D721Med (cell line): ENCODE data around the gene AREG.

Source experiments
- DNase-seq: peaks from one replicate; pipeline ENCODE4 v3.0.0; 2011; ENCODE audit warnings: low spot score; ENCODE audit not compliant: insufficient read length
- FAIRE-seq: peaks from 2 replicates; lab custom pipeline; 2011; peaks lifted over from hg19 to GRCh38; lab: Jason Lieb, UNC
- TF ChIP-seq, protein P1 (sequence below): IDR thresholded peaks from 2 replicates; pipeline ENCODE4 v1.5.1; 2012; ENCODE audit warnings: mild to moderate bottlenecking, control low read depth; ENCODE audit not compliant: insufficient read depth; ENCODE audit errors: missing control alignments

AREG gene

DNA sequence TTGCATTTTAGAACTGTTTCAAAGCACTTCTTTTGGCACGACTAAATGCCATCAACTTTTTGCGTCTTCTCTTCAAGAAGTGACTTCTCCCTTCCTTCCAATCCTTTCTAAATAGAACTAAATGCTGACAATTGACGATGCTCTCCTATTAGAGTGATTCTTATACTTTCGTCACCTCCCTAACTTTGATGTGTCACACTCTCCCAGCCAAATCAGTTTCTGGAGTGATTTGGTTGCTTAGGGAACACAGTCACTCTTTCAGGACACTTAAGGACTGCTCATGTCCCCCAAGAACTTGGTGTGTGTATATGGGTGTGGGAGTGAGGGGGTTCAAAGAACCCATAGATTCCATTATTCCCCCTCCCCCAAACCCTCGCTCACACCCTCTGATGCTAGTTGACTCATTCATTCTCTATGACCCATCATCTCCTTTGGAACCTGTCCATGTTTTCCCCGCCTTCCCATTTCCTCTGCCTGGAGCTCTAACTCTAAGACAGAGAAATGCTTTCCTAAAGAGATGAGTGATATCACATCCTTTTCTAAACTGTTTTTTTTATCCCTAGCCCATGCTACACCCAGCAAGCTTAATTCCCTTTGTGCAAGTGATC is 26.8 kb upstream of the AREG start:
- TF ChIP-seq, protein P1, sequence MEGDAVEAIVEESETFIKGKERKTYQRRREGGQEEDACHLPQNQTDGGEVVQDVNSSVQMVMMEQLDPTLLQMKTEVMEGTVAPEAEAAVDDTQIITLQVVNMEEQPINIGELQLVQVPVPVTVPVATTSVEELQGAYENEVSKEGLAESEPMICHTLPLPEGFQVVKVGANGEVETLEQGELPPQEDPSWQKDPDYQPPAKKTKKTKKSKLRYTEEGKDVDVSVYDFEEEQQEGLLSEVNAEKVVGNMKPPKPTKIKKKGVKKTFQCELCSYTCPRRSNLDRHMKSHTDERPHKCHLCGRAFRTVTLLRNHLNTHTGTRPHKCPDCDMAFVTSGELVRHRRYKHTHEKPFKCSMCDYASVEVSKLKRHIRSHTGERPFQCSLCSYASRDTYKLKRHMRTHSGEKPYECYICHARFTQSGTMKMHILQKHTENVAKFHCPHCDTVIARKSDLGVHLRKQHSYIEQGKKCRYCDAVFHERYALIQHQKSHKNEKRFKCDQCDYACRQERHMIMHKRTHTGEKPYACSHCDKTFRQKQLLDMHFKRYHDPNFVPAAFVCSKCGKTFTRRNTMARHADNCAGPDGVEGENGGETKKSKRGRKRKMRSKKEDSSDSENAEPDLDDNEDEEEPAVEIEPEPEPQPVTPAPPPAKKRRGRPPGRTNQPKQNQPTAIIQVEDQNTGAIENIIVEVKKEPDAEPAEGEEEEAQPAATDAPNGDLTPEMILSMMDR: no peak
- DNase-seq: no peak

DNA sequence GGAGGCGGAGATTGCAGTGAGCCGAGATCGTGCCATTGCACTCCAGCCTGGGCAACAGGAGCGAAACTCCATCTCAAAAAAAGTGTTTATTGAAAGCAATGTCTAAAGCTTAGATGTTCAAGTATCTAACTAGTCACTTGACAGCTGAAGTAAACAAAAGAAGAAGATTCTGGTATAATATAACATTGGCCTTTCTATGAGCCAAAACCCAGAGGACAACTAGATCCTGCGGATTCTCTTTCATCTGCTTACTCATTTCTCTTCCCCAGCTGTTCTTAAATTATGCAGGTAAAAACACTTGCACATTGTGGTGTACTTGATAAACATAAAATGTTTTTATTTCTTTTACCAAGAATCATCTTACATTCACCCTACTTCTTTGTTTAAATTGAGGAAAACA is 24.1 kb upstream of the AREG start:
- no peak for DNase-seq
- no peak for FAIRE-seq
- TF ChIP-seq, protein P1: no peak

More for the DNA sequence above, 26.8 kb upstream of the AREG start:
- FAIRE-seq: no peak

DNA sequence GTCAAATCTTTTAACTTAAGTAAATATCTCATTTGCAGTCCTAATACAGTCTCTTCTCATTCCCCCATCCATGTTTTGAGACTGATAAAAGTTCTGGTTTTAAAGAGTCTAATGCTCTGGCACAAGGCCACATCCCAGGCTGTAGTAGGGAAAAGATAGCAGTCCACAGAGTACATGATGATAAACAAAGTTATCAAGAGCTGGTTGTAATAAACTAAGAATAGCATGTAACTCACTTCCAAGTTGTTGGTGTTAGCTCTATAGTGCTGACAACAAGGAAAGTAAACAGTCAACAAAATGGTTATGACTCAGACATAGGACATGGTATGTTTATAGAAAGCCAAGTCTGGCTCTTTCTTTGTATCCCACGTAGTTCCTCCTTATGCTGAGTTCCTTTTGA is 21.8 kb upstream of the AREG start:
- no peak for FAIRE-seq
- DNase-seq: no peak
- TF ChIP-seq, protein P1: no peak

DNA sequence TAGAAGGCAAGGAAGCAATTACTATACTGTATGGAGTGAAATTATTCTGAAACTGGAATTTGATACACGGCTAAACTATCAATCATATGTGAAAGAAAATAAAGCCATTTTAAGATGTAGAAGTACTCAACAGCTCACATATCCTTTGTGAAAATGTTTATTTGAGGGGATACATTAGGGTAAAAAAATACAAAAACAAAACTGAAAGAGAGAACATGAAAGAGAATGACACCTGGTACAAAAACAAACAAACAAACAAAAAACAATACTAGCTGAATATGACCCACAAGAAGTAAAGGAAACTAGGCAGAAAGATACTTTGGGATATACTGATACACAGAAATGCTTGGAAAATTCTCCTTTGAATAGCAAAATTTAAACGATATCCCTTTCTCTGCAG is 20.8 kb upstream of the AREG start:
- TF ChIP-seq, protein P1: no peak
- FAIRE-seq (no peak), DNase-seq (no peak)

DNA sequence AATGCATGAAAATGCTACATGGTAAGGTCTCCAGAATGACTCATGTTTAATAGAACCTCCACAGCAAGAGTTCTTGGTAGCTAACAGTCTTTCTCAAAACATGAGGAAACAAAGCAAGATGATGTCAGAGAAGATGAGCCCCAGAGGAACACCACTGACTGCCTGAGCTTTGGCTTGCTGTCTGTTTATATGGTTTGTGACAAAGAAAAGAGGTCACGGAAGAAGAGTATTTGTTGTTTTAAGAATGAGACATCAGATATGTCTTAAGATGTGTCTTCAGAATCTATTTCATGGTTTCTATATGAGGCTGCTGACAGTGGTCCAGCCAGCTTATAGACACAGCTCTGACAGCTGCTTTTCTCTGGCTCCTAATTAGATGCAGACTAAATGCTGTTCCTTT is 18.8 kb upstream of the AREG start:
- DNase-seq (no peak), FAIRE-seq (no peak)
- TF ChIP-seq, protein P1: no peak

DNA sequence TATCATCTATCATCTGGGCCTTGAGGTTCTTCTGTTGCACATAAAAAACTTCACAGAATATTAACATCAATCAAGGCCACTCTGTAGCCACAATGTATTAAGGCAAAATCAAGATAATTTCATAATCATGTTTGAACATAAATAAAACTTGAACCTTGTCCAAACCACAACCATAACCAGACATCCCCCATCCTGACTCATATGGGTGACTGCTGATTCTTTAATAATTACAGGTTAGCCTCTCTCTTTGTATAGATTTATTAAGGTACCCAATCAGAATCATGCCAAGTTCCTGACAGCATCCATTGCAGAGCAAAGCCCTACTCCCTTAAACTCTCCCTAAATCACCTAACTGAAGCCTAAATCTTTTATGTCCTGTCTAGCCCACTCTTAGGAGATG is 16.7 kb upstream of the AREG start:
- DNase-seq (no peak), FAIRE-seq (no peak)
- TF ChIP-seq, protein P1: no peak

DNA sequence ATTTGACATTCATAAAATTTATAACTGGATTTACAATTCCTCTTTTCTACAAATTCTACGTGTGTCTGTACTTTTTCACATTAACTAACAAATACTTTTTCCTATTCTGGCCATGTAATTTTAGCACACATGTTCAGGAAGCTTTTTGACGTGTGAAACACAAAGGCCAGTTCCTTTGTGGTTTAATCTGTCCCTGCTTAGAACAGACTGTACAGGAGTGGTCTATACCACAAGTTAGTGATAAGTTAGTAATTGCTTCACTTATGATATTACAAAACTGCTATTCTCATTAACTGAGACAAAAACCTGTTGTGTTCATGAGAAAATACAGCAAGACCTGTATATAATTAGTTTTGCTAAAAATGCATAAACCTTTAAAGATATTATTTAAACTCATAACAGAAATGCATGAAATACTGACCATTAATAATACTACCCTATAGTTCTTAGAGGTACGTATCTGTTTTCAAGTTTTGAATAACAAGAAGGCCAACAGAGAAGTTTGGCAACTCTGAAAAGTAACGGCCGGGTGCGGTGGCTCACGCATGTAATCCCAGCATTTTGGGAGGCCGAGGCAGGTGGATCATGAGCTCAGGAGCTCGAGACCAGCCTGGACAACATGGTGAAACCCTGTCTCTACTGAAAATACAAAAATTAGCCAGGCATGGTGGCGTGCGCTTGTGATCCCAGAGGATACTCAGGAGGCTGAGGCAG is 13.7 kb upstream of the AREG start:
- DNase-seq: no peak
- TF ChIP-seq, protein P1: no peak
- no peak for FAIRE-seq
